Measurements from ENCODE around the gene KRTAP10-12. TPM values are rescaled to one million over a fixed set of nuclear protein-coding genes. Genes with fewer than 3 reads are reported as not detected.

KRTAP10-12 gene
- polyA plus RNA-seq, 3 donors = not detected

GRCh38 chr21:44703731-44704635 is 7.0 kb downstream of the KRTAP10-12 start:
- Histone ChIP-seq H2AFZ (ENCODE audit: insufficient read depth, low read depth, low read length, poor library complexity, severe bottlenecking) (no peak overlapping the region), H3K4me3 (replicated peaks in 1 of 3; ENCODE audit: low read depth in 2 of 3, low read length in 3 of 3) (no peak overlapping the region), H3K9me3 (replicated peaks in 1 of 2; ENCODE audit: control insufficient read depth in 1 of 2, insufficient read depth in 1 of 2, low read length in 2 of 2) (peaks cover 7 to 20% of the 10 kb centered on the region in 2 donors), H3K9ac (ENCODE audit: insufficient read depth, low read length, poor library complexity, severe bottlenecking) (no peak overlapping the region), H3K4me2 (replicated peaks; ENCODE audit: extremely low read depth, low read length, poor library complexity, severe bottlenecking) (no peak overlapping the region), H3K27me3 (ENCODE audit: control insufficient read depth in 2 of 2, insufficient read depth in 2 of 2, low read length in 2 of 2) (peaks cover 27 to 72% of the 10 kb centered on the region in 2 donors), H3K36me3 (replicated peaks in 1 of 2; ENCODE audit: control insufficient read depth in 1 of 2, insufficient read depth in 2 of 2, low read length in 2 of 2) (no peaks in the 10 kb centered on the region), H3K27ac (ENCODE audit: low read depth in 1 of 2, low read length in 2 of 2) (no peak overlapping the region), H3K79me2 (ENCODE audit: insufficient read depth, low read length) (no peaks in the 10 kb centered on the region), H3K4me1 (ENCODE audit: control insufficient read depth in 1 of 2, insufficient read depth in 2 of 2, low read length in 2 of 2) (no peaks in the 10 kb centered on the region), H4K20me1 (ENCODE audit: insufficient read depth, low read length) (no peaks in the 10 kb centered on the region)
- H3K9me3 Mint-ChIP-seq = peaks cover 8 to 40% (median 20%) of the 10 kb centered on the region in 7 donors
- H3K4me1 Mint-ChIP-seq = no peaks in the 10 kb centered on the region
- TF ChIP-seq CTCF (IDR thresholded peaks at IDR 0.05) = no peak
- 40% methylated on average over 12 of the region's 13 CpGs for WGBS (ENCODE audit: insufficient coverage)
- H3K4me3 Mint-ChIP-seq = peak overlapping the region in 1 of 2 donors; percentile 74
- no peak overlapping the region for H3K27ac Mint-ChIP-seq
- intact Hi-C loops (cut with micrococcal nuclease) = no loop called here
- H3K27me3 Mint-ChIP-seq (ENCODE audit: low read depth in 3 of 3) = peaks cover 75 to 97% (median 76%) of the 10 kb centered on the region in 3 donors
- H3K36me3 Mint-ChIP-seq = peaks cover 0 to 8% of the 10 kb centered on the region in 2 donors
- DNase-seq = no peak

GRCh38 chr21:44704636-44705001 is 7.6 kb downstream of the KRTAP10-12 start:
- Mint-ChIP-seq H3K27me3 (ENCODE audit: low read depth in 3 of 3) (peaks cover 76 to 98% (median 77%) of the 10 kb centered on the region in 3 donors), H3K27ac (no peak overlapping the region), H3K4me3 (peak overlapping the region in 1 of 2 donors; percentile 74), H3K4me1 (no peaks in the 10 kb centered on the region), H3K36me3 (peaks cover 0 to 10% of the 10 kb centered on the region in 2 donors), H3K9me3 (peaks cover 8 to 42% (median 20%) of the 10 kb centered on the region in 7 donors)
- no peaks in the 10 kb centered on the region for H3K4me1 ChIP-seq (ENCODE audit: control insufficient read depth in 1 of 2, insufficient read depth in 2 of 2, low read length in 2 of 2)
- H3K27me3 ChIP-seq (ENCODE audit: control insufficient read depth in 2 of 2, insufficient read depth in 2 of 2, low read length in 2 of 2) = peaks cover 33 to 75% of the 10 kb centered on the region in 2 donors
- TF ChIP-seq CTCF (IDR thresholded peaks at IDR 0.05) = no peak
- no peak overlapping the region for H2AFZ ChIP-seq (ENCODE audit: insufficient read depth, low read depth, low read length, poor library complexity, severe bottlenecking)
- H4K20me1 ChIP-seq (ENCODE audit: insufficient read depth, low read length) = no peaks in the 10 kb centered on the region
- H3K9me3 ChIP-seq (replicated peaks in 1 of 2; ENCODE audit: control insufficient read depth in 1 of 2, insufficient read depth in 1 of 2, low read length in 2 of 2) = peaks cover 7 to 25% of the 10 kb centered on the region in 2 donors
- intact Hi-C loops (cut with micrococcal nuclease) = no loop called here
- no peak overlapping the region for H3K27ac ChIP-seq (ENCODE audit: low read depth in 1 of 2, low read length in 2 of 2)
- no peak for DNase-seq
- H3K4me3 ChIP-seq (replicated peaks in 1 of 3; ENCODE audit: low read depth in 2 of 3, low read length in 3 of 3) = no peak overlapping the region
- no peaks in the 10 kb centered on the region for H3K36me3 ChIP-seq (replicated peaks in 1 of 2; ENCODE audit: control insufficient read depth in 1 of 2, insufficient read depth in 2 of 2, low read length in 2 of 2)
- H3K79me2 ChIP-seq (ENCODE audit: insufficient read depth, low read length) = no peaks in the 10 kb centered on the region
- H3K9ac ChIP-seq (ENCODE audit: insufficient read depth, low read length, poor library complexity, severe bottlenecking) = no peak overlapping the region
- WGBS (ENCODE audit: insufficient coverage) = 18% methylated on average over 13 of the region's 13 CpGs
- H3K4me2 ChIP-seq (replicated peaks; ENCODE audit: extremely low read depth, low read length, poor library complexity, severe bottlenecking) = no peak overlapping the region

All from CD14-positive monocyte (primary cell).